K562 (cell line): ENCODE data around the gene KLK2. TPM values are rescaled to one million over a fixed set of nuclear protein-coding genes. Genes with fewer than 3 reads are reported as not detected.
A peak's percentile ranks its signal among the peaks of the same experiment; 100 is the strongest.

Experiments
- ATAC-seq: fragments of 200-7000 bp; cut with Tn5 transposase; 3 replicates; pipeline ENCODE4 v1.9.1; 2020; ENCODE audit warnings: moderate library complexity
- BruUV-seq: library from RNA; stranded (reverse); fragments of 400-500 nt; replicated peaks from 2 replicates; lab custom pipeline; 2021; lab: Mats Ljungman, UMichigan
- CTCF ChIA-PET: fragments of 300-600 bp; formaldehyde crosslinking; extraction: SDS; loops from one replicate; lab custom pipeline; 2021; ENCODE audit warnings: low intra/inter-chr PET ratio; lab: Yijun Ruan, JAX
- POLR2A ChIA-PET: fragments of 300-600, 350-650 bp; sonication (Branson Sonifier 250); formaldehyde crosslinking; extraction: SDS; loops from one replicate; lab custom pipeline; 2021; ENCODE audit warnings: antibody characterized with exemption, inconsistent platforms; lab: Yijun Ruan, JAX
- DNase-seq, 4 experiments: peaks; one replicate each; pipeline versions ENCODE4 v3.0.0 to v3.0.0-alpha.2; 2011 to 2018; ENCODE audit warnings: low spot score in 3 of 4, mixed read lengths in 3 of 4; ENCODE audit errors: extremely low read depth in 1 of 4
- FAIRE-seq: peaks from 2 replicates; lab custom pipeline; 2011; peaks lifted over from hg19 to GRCh38; lab: Jason Lieb, UNC
- H2AFZ ChIP-seq: 2 replicates; pipeline ENCODE4 v1.6.0; 2011; ENCODE audit warnings: low read depth, low read length, control low read depth, inconsistent platforms
- H3K27ac ChIP-seq: fragments of 200-600 bp; 3 replicates; pipeline ENCODE4 v1.8.0; 2011; ENCODE audit warnings: low read depth, mild to moderate bottlenecking, control low read depth, inconsistent platforms, low read length, moderate library complexity, mixed read lengths; ENCODE audit errors: extremely low read depth
- H3K27me3 ChIP-seq, 2 experiments: fragments of 300-600 bp in 1 of 2; 2 replicates in 1 of 2; 3 replicates in 1 of 2; pipeline versions ENCODE4 v1.6.0 to v1.8.0; 2011; ENCODE audit warnings: inconsistent platforms in 2 of 2, low read length in 2 of 2, mild to moderate bottlenecking in 1 of 2, mixed read lengths in 1 of 2, moderate library complexity in 1 of 2; ENCODE audit not compliant: control insufficient read depth in 2 of 2, insufficient read depth in 2 of 2
- H3K36me3 ChIP-seq: fragments of 300-600 bp; 3 replicates; pipeline ENCODE4 v1.8.0; 2011; ENCODE audit warnings: mild to moderate bottlenecking, low read length, inconsistent platforms; ENCODE audit not compliant: control insufficient read depth, insufficient read depth
- H3K4me1 ChIP-seq, 2 experiments: fragments of 200-600 bp in 1 of 2; replicated peaks in 1 of 2; 2 replicates in 1 of 2; 3 replicates in 1 of 2; pipeline versions ENCODE4 v1.5.1 to v1.8.0; 2011; ENCODE audit warnings: inconsistent platforms in 2 of 2, low read length in 2 of 2, mild to moderate bottlenecking in 1 of 2, mixed read lengths in 1 of 2, moderate library complexity in 1 of 2; ENCODE audit not compliant: control insufficient read depth in 2 of 2, insufficient read depth in 2 of 2
- H3K4me2 ChIP-seq: 2 replicates; pipeline ENCODE4 v1.6.1; 2011; ENCODE audit warnings: low read length, control low read depth, inconsistent platforms, mixed read lengths; ENCODE audit not compliant: insufficient read depth
- H3K4me3 ChIP-seq: fragments of 200-600 bp; sonication (generic), shearing (Covaris generic); 2 replicates; pipeline ENCODE4 v1.5.1; 2016; ENCODE audit warnings: control low read depth, inconsistent platforms
- H3K79me2 ChIP-seq: fragments of 200-600 bp; 3 replicates; pipeline ENCODE4 v1.8.0; 2011; ENCODE audit warnings: low read length, inconsistent platforms; ENCODE audit not compliant: control insufficient read depth, insufficient read depth
- H3K9ac ChIP-seq, 2 experiments: 2 replicates each; pipeline versions ENCODE4 v1.6.0 to v1.6.1; 2011; ENCODE audit warnings: low read depth in 2 of 2, low read length in 2 of 2, control low read depth in 1 of 2, inconsistent platforms in 1 of 2, mild to moderate bottlenecking in 1 of 2, mixed read lengths in 1 of 2; ENCODE audit not compliant: insufficient read depth in 1 of 2
- H3K9me1 ChIP-seq: one replicate; pipeline ENCODE4 v1.6.0; 2011; ENCODE audit warnings: inconsistent platforms, mild to moderate bottlenecking, low read length, moderate library complexity; ENCODE audit not compliant: control insufficient read depth, insufficient read depth
- H3K9me3 ChIP-seq: replicated peaks from 2 replicates; pipeline ENCODE4 v1.5.1; 2011; ENCODE audit warnings: low read depth, low read length, inconsistent platforms; ENCODE audit not compliant: control insufficient read depth, insufficient read depth
- H4K20me1 ChIP-seq: replicated peaks from 2 replicates; pipeline ENCODE4 v1.6.1; 2011; ENCODE audit warnings: low read length, inconsistent platforms, mixed read lengths; ENCODE audit not compliant: control insufficient read depth, insufficient read depth
- ELF1 ChIP-seq: fragments of 200-800 bp; sonication (Bioruptor generic); IDR thresholded peaks from 2 replicates; pipeline ENCODE4 v1.6.1; 2016; ENCODE audit warnings: missing genetic modification characterization, missing compliant biosample characterization
- ELF4 ChIP-seq: fragments of 450-650 bp; formaldehyde crosslinking; IDR thresholded peaks from 2 replicates; pipeline ENCODE4 v1.4.0; 2022; ENCODE audit warnings: missing genetic modification characterization
- GTF2E2 ChIP-seq: fragments of 200-800 bp; sonication (Bioruptor generic); IDR thresholded peaks from 2 replicates; pipeline ENCODE4 v1.6.1; 2016; ENCODE audit warnings: missing genetic modification characterization, missing compliant biosample characterization
- HMGN3 ChIP-seq: IDR thresholded peaks from 2 replicates; pipeline ENCODE4 v1.6.1; 2011; ENCODE audit warnings: borderline replicate concordance, low read depth, mild to moderate bottlenecking, mixed read lengths, low read length; ENCODE audit not compliant: insufficient read length; ENCODE audit errors: extremely low read depth
- HNRNPUL1 ChIP-seq: fragments of 200-400 bp; formaldehyde crosslinking; IDR thresholded peaks from 2 replicates; pipeline ENCODE4 v1.6.1; 2017; ENCODE audit warnings: low read length
- MTA1 ChIP-seq: fragments of 450-650 bp; IDR thresholded peaks from 2 replicates; pipeline ENCODE4 v1.6.1; 2017; ENCODE audit warnings: borderline replicate concordance
- NCOA4 ChIP-seq: fragments of 450-650 bp; IDR thresholded peaks from 2 replicates; pipeline ENCODE4 v1.6.1; 2018; ENCODE audit warnings: mild to moderate bottlenecking; ENCODE audit not compliant: partially characterized antibody
- PATZ1 ChIP-seq: fragments of 250-450 bp; sonication (Bioruptor Pico); IDR thresholded peaks from 2 replicates; pipeline ENCODE4 v1.5.0; 2020; ENCODE audit warnings: mild to moderate bottlenecking, borderline replicate concordance
- SMAD3 ChIP-seq: fragments of 450-650 bp; formaldehyde crosslinking; conservative IDR thresholded peaks from 2 replicates; pipeline ENCODE4 v1.4.0; 2020; ENCODE audit warnings: mild to moderate bottlenecking
- SMARCB1 ChIP-seq: IDR thresholded peaks from 2 replicates; pipeline ENCODE4 v1.6.1; 2011; ENCODE audit warnings: improper control_type of control experiment, low read depth; ENCODE audit not compliant: insufficient read length
- THRB ChIP-seq: fragments of 450-650 bp; formaldehyde crosslinking; conservative IDR thresholded peaks from 2 replicates; pipeline ENCODE4 v1.4.0; 2022; ENCODE audit warnings: mild to moderate bottlenecking, missing genetic modification characterization
- TRIM28 ChIP-seq: fragments of 450-650 bp; IDR thresholded peaks from 2 replicates; pipeline ENCODE4 v1.6.1; 2017
- ZNF217 ChIP-seq: sonication (generic); formaldehyde crosslinking; IDR thresholded peaks from 2 replicates; pipeline ENCODE4 v1.8.0; 2022; ENCODE audit warnings: mild to moderate bottlenecking, missing genetic modification reagents
- ZNF512 ChIP-seq: IDR thresholded peaks from 2 replicates; pipeline ENCODE4 v1.6.1; 2016; ENCODE audit warnings: missing genetic modification characterization, missing compliant biosample characterization
- ZNF717 ChIP-seq: fragments of 250-450 bp; sonication (Bioruptor Pico); IDR thresholded peaks from 2 replicates; pipeline ENCODE4 v1.5.0; 2021
- WGBS: fragments of 100-300 bp; shearing (Covaris generic); methylation state at CpG from one replicate; pipeline ENCODE4 v1.1.6; 2016; ENCODE audit warnings: low coverage, mixed read lengths; ENCODE audit not compliant: insufficient coverage; ENCODE audit errors: missing lambda C conversion rate; 5-methylcytosine and 5-hydroxymethylcytosine counted together
- in situ Hi-C: fragments of 300-500 bp; cut with MboI; formaldehyde crosslinking; loops from 4 replicates; pipeline ENCODE4 v1.15.0; 2018; ENCODE audit warnings: inconsistent platforms, mixed read lengths
- intact Hi-C: fragments of 100-400 bp; cut with micrococcal nuclease; formaldehyde crosslinking; loops from 2 replicates; pipeline ENCODE4 v1.14.2; 2022
- polyA plus RNA-seq, 8 experiments: library from polyadenylated mRNA; depleted of rRNA in 4 of 8; stranded (reverse) in 5 of 8; unstranded in 3 of 8; fragments of >200 nt; fragmentation: Nextera tagmentation in 2 of 8; fragmentation: Illumina TruSeq in 1 of 8; extraction: Ambion mirVana in 2 of 8; extraction: Trizol in 1 of 8; gene quantifications; 2 replicates each; pipeline versions ENCODE4 v1.2.1 to v1.2.3, GENCODE V29; 2011 to 2014; ENCODE audit warnings: inconsistent platforms in 1 of 8, missing spikeins in 1 of 8
- total RNA-seq, 7 experiments: library from RNA; depleted of rRNA in 6 of 7; stranded (reverse); fragments of >200 nt in 6 of 7; fragmentation: Illumina TruSeq in 2 of 7; extraction: Trizol in 2 of 7; gene quantifications; 2 replicates each; pipeline versions ENCODE4 v1.2.1 to v1.2.3, GENCODE V29; 2011 to 2021; ENCODE audit warnings: low replicate concordance in 1 of 7

Gene KLK2
- total and polyA plus RNA-seq, 9 of the 15 experiments (the other 6 are each of a cell fraction or from before 2014, with no cell fraction given), result 0.11 to 0.47 (median 0.23) TPM; not detected in 1

GRCh38 chr19:50875795-50876422 lies 2.7 kb downstream of the KLK2 start:
- in situ Hi-C loops (no loop called here), intact Hi-C loops (no loop called here)
- ChIA-PET CTCF (no interaction called here), POLR2A (interaction anchor here (3.4 kb wide), 1 partner anchor 72 kb away, joined by 12 read pairs; no protein-coding TSS in a partner anchor)
- no TSS peak for BruUV-seq
- no peak overlapping the region for H3K4me2 ChIP-seq
- no peaks in the 10 kb centered on the region for H4K20me1 ChIP-seq
- H3K9me3 ChIP-seq, result 0 out of 2 replicates have a peak, but pooled peaks cover under 1% of the 10 kb centered on the region
- no peak for ATAC-seq
- H3K27ac ChIP-seq, result no peak overlapping the region
- H3K27me3 ChIP-seq, result peaks cover 15 to 56% of the 10 kb centered on the region in 2 experiments; a peak in 4 of 5 replicates
- no peak for DNase-seq
- no peaks in the 10 kb centered on the region for H3K79me2 ChIP-seq
- no peaks in the 10 kb centered on the region for H3K36me3 ChIP-seq
- H3K9me1 ChIP-seq, result no peaks in the 10 kb centered on the region
- no peak for FAIRE-seq
- peaks cover 15 to 18% of the 10 kb centered on the region in 2 experiments for H3K4me1 ChIP-seq
- peak; percentile 27; the same call in 1 of the 2 replicates for TF ChIP-seq ELF4 (CRISPR knock-in tag)
- TF ChIP-seq ELF1 (tag), result no peak
- TF ChIP-seq SMAD3 (CRISPR knock-in tag), result no peak
- TF ChIP-seq MTA1, result no peak
- TF ChIP-seq ZNF717 (CRISPR knock-in tag), result no peak
- 0 out of 2 replicates have a peak, but pooled peaks have one; percentile 38 for TF ChIP-seq THRB (CRISPR knock-in tag)
- no peak for TF ChIP-seq GTF2E2 (tag)
- no peak for TF ChIP-seq HNRNPUL1
- TF ChIP-seq ZNF512 (tag), result peak; percentile 73
- TF ChIP-seq TRIM28, result no peak
- TF ChIP-seq PATZ1, result no peak
- no peak for TF ChIP-seq HMGN3
- TF ChIP-seq NCOA4, result no peak
- TF ChIP-seq ZNF217, result no peak
- TF ChIP-seq SMARCB1, result no peak
- WGBS, result 0% methylated on average over 5 of the region's 9 CpGs
- H3K4me3 ChIP-seq, result no peak overlapping the region
- no peak overlapping the region for H2AFZ ChIP-seq
- H3K9ac ChIP-seq, result peak overlapping the region in 1 of 2 experiments; percentile 33; a peak in 1 of 4 replicates
